ENCODE measurements around the gene ANO5. TPM values are rescaled to one million over a fixed set of nuclear protein-coding genes. Genes with fewer than 3 reads are reported as not detected.

The ANO5 gene
- total and polyA plus RNA-seq, 2 of the 4 experiments (the other 2 are of a cell fraction) = not detected

DNA sequence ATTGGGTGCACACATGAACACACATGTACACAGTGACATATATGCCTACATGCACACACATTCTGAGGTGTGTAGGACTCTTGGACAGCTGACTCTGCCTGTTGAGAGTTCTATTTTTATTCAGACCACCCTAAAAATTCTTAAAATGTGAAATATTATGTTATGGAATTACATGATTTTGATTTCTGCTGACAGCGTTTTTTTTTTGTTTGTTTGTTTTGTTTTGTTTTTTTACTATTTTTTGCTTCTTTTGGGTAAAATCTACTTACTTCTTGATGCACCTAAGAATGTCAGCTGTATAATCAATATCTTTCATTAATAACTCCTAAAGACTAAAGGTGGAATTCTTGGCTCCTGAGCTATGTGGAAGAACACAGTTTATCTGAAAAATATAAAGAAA, 64.0 kb downstream of the ANO5 start:
- CTCF ChIA-PET = no interaction called here
- in situ Hi-C loops (cut with MboI; ENCODE audit: low sequenced_read_pairs) = no loop called here

More for the DNA sequence above, 64.0 kb downstream of the ANO5 start:
- intact Hi-C loops (cut with micrococcal nuclease) = no loop called here
- no peaks in the 10 kb centered on the region for H3K9me1 ChIP-seq (ENCODE audit: insufficient read depth, low read length)
- TF ChIP-seq RCOR1 (IDR thresholded peaks at IDR 0.05; ENCODE audit: insufficient replicate concordance, low read length) = no peak
- no peak for TF ChIP-seq ELK1 (IDR thresholded peaks at IDR 0.05; ENCODE audit: borderline replicate concordance, low read depth, low read length)
- TF ChIP-seq MAFK (IDR thresholded peaks at IDR 0.05; ENCODE audit: low read depth, low read length) = peak; percentile 49
- TF ChIP-seq BHLHE40 (IDR thresholded peaks at IDR 0.05; ENCODE audit: low read depth, low read length) = no peak
- TF ChIP-seq USF2 (IDR thresholded peaks at IDR 0.05; ENCODE audit: low read depth, low read length) = no peak
- TF ChIP-seq MXI1 (IDR thresholded peaks at IDR 0.05; ENCODE audit: borderline replicate concordance, low read depth, low read length) = no peak
- no peak for TF ChIP-seq FOS (IDR thresholded peaks at IDR 0.05; ENCODE audit: low read depth, low read length)
- H4K8ac ChIP-seq (ENCODE audit: low read depth in 2 of 2, low read length in 2 of 2) = no peak overlapping the region
- no peak overlapping the region for H2AFZ ChIP-seq (replicated peaks; ENCODE audit: low read length, poor library complexity)
- H3K9ac ChIP-seq (ENCODE audit: low read depth, low read length) = no peak overlapping the region
- no CpG with 5 or more reads among the region's 1 CpG for WGBS, 2 experiments (ENCODE audit: extremely low coverage in 2 of 2, insufficient read length in 1 of 2)
- no peak overlapping the region for H3K4me3 ChIP-seq (ENCODE audit: insufficient read depth, low read depth, low read length)
- no peak overlapping the region for H3K14ac ChIP-seq (replicated peaks; ENCODE audit: low read depth, low read length)
- DNase-seq (no peak), ATAC-seq (ENCODE audit: low read depth) (no peak)
- H3K4ac ChIP-seq (ENCODE audit: low read depth, low read length) = no peak overlapping the region
- H3K27ac ChIP-seq (ENCODE audit: insufficient read depth, low read length) = no peak overlapping the region
- no peak overlapping the region for H3K23ac ChIP-seq (ENCODE audit: low read depth, low read length)
- H3K18ac ChIP-seq (ENCODE audit: low read depth, low read length) = no peak overlapping the region
- H2BK15ac ChIP-seq (ENCODE audit: low read depth, low read length) = no peak overlapping the region
- no peak overlapping the region for H2BK5ac ChIP-seq (ENCODE audit: low read depth, low read length, poor library complexity, severe bottlenecking)
- no peak overlapping the region for H3K4me2 ChIP-seq (ENCODE audit: low read depth, low read length)
- H3K27me3 ChIP-seq (ENCODE audit: control insufficient read depth, insufficient read depth, low read length) = no peaks in the 10 kb centered on the region
- no peak overlapping the region for H4K5ac ChIP-seq (ENCODE audit: low read depth, low read length)
- H3K79me1 ChIP-seq (ENCODE audit: low read depth in 1 of 2, low read length in 2 of 2) = no peaks in the 10 kb centered on the region
- no peaks in the 10 kb centered on the region for H3K4me1 ChIP-seq (ENCODE audit: control insufficient read depth, insufficient read depth, low read length)
- no peak overlapping the region for H3K56ac ChIP-seq (ENCODE audit: extremely low read depth, insufficient read depth, low read length)
- H3K9me3 ChIP-seq (ENCODE audit: control insufficient read depth, insufficient read depth, low read length) = no peaks in the 10 kb centered on the region
- H2AK5ac ChIP-seq (ENCODE audit: low read depth, low read length) = no peak overlapping the region
- H2AK9ac ChIP-seq (replicated peaks; ENCODE audit: low read depth, low read length, poor library complexity) = no peak overlapping the region
- no peak overlapping the region for H2BK120ac ChIP-seq (ENCODE audit: low read depth, low read length)
- no TSS peak for BruUV-seq (replicated peaks)
- no peak overlapping the region for H2BK20ac ChIP-seq (ENCODE audit: low read depth, low read length)
- dilution Hi-C loops (cut with HindIII; ENCODE audit: low sequenced_read_pairs, unreplicated experiment) = no loop called here
- POLR2A ChIA-PET (ENCODE audit: unreplicated experiment) = no interaction called here
- H4K91ac ChIP-seq (ENCODE audit: insufficient read depth, low read depth, low read length) = no peak overlapping the region
- H4K20me1 ChIP-seq (ENCODE audit: insufficient read depth, low read length) = no peaks in the 10 kb centered on the region
- H3K36me3 ChIP-seq (ENCODE audit: control insufficient read depth, insufficient read depth, low read length) = no peaks in the 10 kb centered on the region

Measured in IMR-90 (cell line).